ENCODE data around the gene BTRC.

DNA sequence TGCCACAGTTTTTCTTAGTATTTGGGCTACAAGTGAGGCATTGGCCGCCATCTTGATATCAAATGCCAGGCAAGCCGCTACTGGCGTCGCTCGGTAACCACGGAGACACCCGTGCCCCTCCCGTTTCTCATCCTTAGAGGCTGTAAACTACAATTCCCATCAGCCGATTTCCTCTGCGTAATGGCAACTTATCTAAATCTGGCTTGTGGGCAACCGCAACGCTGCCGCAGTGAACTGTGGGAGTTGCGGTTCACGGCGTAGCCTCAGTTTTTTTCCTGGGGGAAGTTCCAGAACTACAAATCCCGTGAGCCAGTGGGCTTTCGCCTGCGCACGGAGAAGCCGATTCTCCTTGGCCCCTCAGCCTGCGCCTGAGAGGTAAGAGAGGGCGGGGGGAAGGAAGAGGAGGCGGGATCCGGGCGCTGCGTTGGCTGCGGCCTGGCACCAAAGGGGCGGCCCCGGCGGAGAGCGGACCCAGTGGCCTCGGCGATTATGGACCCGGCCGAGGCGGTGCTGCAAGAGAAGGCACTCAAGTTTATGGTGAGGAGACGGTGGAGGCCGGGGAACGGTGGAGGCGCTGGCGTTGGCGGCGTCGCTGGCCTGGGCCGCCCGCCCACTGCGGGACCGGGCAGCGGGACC, at the start of gene BTRC:
- TF ChIP-seq SP1 (IDR thresholded peaks at IDR 0.05; ENCODE audit: low read depth) = peak; percentile 90
- TF ChIP-seq CEBPB (IDR thresholded peaks at IDR 0.05; ENCODE audit: low read depth) = no peak
- no peak for TF ChIP-seq RAD21 (IDR thresholded peaks at IDR 0.05; ENCODE audit: low read depth)
- peak; percentile 57 for TF ChIP-seq POLR2A (IDR thresholded peaks at IDR 0.05; ENCODE audit: borderline replicate concordance, extremely low read depth, insufficient read depth, insufficient read length)
- TF ChIP-seq CTCF (IDR thresholded peaks at IDR 0.05 in 2 of 3, conservative IDR thresholded peaks at IDR 0.05 in 1 of 3; ENCODE audit: borderline replicate concordance in 1 of 3, insufficient read depth in 1 of 3, low read depth in 2 of 3, low read length in 2 of 3) = no peak
- no peak for TF ChIP-seq EZH2phosphoT487 (IDR thresholded peaks at IDR 0.05; ENCODE audit: borderline replicate concordance)
- TF ChIP-seq YY1 (IDR thresholded peaks at IDR 0.05; ENCODE audit: extremely low read depth, insufficient replicate concordance, low read depth, low read length) = peak; percentile 96

Data from HCT116 (cell line).